Measurements from ENCODE around the gene MAFG. TPM values are rescaled to one million over a fixed set of nuclear protein-coding genes. Genes with fewer than 3 reads are reported as not detected.
A peak's percentile ranks its signal among the peaks of the same experiment; 100 is the strongest.

Gene MAFG
- total RNA-seq, 1 experiment from 2014 or later = 29.0 TPM

DNA sequence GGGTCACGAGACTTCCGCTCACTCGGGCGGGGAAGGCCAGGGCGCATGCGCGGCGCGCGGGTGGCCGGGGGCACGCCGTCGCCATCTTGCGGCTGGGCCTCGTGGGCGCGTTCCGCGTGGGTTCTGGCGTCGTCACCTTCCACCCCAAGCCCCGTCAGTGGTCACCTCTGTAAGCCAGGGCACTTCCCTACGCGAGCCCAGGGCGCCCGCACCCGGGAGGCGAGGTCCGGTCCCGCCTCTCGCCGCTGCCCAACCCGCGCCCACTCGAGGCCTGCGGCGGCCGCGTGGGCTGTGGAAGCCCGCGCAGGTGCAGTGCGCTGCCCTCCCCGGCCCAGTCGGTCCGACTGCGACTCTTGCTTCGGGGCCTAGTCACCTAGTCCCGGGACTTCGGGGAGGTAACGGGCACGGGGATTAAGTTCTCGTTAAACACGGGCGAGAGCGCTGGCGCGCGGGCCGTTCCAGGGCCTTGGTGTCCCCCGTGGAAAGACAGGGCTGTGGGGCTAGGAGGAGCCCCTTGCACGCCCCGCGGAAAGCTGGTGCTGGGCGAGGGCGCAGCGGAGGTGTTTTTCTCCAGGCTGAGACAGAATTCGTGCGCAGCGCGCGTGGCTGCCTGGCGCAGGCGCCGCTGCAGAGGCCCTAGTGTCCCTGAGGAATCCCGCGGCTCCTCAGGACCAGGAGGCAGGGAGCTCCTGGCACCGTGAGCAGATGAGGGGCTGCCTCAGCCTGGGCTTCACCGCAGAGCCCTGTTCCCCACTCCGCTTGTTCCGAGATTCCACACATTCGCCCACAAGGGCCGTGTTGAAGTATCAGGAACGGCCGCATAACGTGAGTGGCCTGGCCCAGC is 55.9 kb downstream of the MAFG start:
- Histone ChIP-seq H3K27me3 (no peaks in the 10 kb centered on the region), H3K4me1 (peaks cover 7% of the 10 kb centered on the region), H3K27ac (peak overlapping the region; percentile 91), H3K36me3 (peaks cover 22% of the 10 kb centered on the region), H3K9me3 (replicated peaks) (no peaks in the 10 kb centered on the region), H3K4me3 (peak overlapping the region; percentile 83)
- DNase-seq = peak; percentile 97 to 98

- no peaks in the 10 kb centered on the region for H3K27me3 ChIP-seq
- no peaks in the 10 kb centered on the region for H3K9me3 ChIP-seq (replicated peaks)
- H3K27ac ChIP-seq = peak within 1 kb of the TSS; percentile 91
- DNase-seq = no peak
- H3K4me1 ChIP-seq = peaks cover 7% of the 10 kb centered on the region
- peak within 1 kb of the TSS; percentile 83 for H3K4me3 ChIP-seq
- peaks cover 22% of the 10 kb centered on the region for H3K36me3 ChIP-seq
Measured at GRCh38 chr17:81870981-81871386, 56.6 kb downstream of the MAFG start, which contains the start of gene ARHGDIA. Gene ARHGDIA (minus strand): TSS chr17:81871337. CDS start chr17:81869930, 1,407 bp downstream.

DNA sequence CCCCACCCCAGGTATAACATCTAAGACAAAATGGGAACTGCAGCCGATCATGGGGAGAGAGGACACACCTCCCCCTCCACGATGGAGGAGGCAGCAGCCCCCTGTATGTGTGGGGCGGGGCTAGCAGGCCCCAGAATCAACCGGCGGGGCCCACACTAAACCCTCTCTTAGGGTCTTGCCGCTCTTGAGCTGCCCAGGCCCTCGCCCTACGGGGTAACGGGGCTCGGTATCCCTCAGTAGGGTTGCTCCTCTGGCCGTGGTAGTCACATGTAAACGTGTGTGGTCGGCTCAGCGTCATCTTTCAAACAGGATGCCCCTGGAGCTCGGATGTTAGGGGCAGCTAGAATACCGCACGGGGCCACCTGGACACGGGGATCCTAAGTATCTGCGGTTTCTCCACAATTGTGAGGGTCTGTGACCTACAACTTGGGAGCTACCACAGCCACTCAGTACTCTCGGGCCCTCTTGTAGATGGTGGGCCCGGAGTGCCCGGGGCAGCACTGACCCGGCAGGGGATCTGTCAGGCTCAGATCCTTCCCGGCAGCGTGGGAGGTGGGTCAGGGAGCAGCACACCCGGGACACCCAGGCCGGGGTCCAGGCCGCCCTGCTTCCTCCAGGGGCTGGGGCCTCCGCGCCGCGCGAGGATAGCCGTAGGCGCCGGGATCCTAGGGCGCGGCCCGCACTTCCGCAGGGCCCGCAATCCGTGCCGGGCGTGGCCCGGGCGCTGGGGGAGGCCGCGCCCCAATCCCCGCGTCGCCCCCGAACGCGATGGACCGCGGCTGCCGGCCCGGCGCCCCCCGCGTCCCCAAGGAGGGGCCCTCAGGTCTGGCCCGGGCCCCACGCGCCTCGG is 57.2 kb downstream of the MAFG start:
- H3K36me3 ChIP-seq = peaks cover 22% of the 10 kb centered on the region
- peak overlapping the region; percentile 83 for H3K4me3 ChIP-seq
- peak overlapping the region; percentile 54 for H3K27ac ChIP-seq
- DNase-seq = peak; percentile 62 to 69
- H3K27me3 ChIP-seq = no peaks in the 10 kb centered on the region
- H3K4me1 ChIP-seq = peaks cover 7% of the 10 kb centered on the region
- H3K9me3 ChIP-seq (replicated peaks) = no peaks in the 10 kb centered on the region

DNA sequence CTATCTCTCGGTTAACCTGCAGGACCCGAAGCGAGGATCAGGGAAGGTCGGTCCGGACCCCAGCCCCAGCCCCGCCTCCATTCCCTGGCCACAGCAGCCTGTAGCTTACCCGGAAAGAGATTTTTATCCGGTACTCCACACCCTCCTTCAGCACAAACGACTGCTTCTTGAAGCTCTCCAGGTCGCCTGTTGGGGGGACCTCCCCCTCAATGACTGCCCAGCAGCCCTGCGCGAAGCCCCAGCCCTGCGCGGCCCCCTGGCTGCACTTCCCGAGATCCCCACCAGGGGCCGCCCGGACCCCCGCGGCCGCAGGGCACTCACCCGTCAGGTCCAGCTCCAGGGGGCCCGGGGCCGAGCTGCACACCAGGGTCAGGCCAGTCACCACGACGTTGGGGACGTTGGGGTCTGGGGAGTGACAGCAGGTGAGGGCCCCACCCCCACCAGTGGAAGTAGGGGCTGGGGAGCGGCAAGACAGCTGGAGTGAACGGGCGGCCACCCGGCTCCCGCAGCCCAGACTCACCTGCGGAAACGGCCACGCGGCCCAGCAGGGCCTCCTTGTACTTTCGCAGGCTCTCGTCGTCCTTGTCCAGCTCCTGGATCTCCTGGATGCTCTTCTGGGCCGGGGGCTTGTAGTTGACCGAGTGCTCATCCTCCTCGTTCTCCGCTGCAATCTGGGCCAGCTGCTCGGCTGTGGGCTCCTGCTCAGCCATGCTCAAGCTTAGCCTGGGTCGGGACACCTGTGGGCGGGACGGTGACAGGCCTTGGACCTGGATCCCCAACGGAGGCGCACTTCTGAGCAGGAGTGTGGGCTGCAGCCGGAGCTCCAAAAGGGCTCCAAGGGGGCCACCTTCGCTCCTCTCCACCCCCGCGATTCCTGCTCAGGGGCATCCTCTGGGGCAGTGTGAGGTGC is 58.1 kb downstream of the MAFG start:
- no peaks in the 10 kb centered on the region for H3K27me3 ChIP-seq
- no peak overlapping the region for H3K27ac ChIP-seq
- peak overlapping the region; percentile 83 for H3K4me3 ChIP-seq
- DNase-seq = peak; percentile 43 to 54
- H3K4me1 ChIP-seq = peaks cover 7% of the 10 kb centered on the region
- peaks cover 22% of the 10 kb centered on the region for H3K36me3 ChIP-seq
- no peaks in the 10 kb centered on the region for H3K9me3 ChIP-seq (replicated peaks)

DNA sequence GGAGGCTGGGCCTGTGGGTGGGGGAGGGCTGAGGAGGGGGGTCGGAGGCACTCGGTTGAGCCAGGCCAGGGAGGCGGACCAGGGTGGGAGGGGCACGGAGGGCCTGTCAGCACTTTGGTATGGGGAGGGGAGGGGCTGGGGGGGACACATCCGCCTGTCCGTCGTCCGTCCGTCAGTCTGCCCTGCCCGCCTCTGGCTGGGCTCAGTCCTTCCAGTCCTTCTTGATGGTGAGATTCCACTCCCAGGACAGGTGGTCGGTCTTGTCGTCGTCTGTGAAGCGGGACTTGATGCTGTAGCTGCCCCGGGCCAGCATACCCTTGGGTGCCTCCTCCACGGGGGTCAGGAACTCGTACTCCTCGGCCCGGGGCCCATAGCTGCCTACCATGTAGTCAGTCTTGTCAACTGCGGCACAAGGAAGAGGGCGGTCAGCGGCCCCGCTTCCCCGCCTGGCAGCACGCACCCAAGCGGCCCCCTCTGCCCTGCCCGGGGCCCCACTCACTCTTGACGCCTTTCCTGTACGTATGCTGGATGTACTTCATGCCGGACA is 58.8 kb downstream of the MAFG start:
- Histone ChIP-seq H3K9me3 (replicated peaks) (no peaks in the 10 kb centered on the region), H3K4me1 (peaks cover 7% of the 10 kb centered on the region), H3K27me3 (no peaks in the 10 kb centered on the region), H3K27ac (no peak overlapping the region), H3K4me3 (no peak overlapping the region), H3K36me3 (peaks cover 22% of the 10 kb centered on the region)
- DNase-seq = peak; percentile 57 to 65

Other genes with a start within 250 kb of the MAFG start
- gene ARL16, start 243.9 kb downstream of the MAFG start, total RNA-seq (2014; rRNA removed; shearing (Covaris generic)) = 83.7 and 89.9 TPM in 2 replicates
- gene HGS, start 243.7 kb downstream of the MAFG start, total RNA-seq (2014; rRNA removed; shearing (Covaris generic)) = 88.6 and 103 TPM in 2 replicates
- gene MRPL12, start 224.4 kb downstream of the MAFG start, total RNA-seq (2014; rRNA removed; shearing (Covaris generic)) = 93.7 and 128 TPM in 2 replicates
- gene SLC25A10, start 215.5 kb downstream of the MAFG start, total RNA-seq (2014; rRNA removed; shearing (Covaris generic)) = 33.2 and 34.8 TPM in 2 replicates
- 0.04 TPM in 1 of 2 replicates, not detected in the other for gene GCGR, start 123.6 kb downstream of the MAFG start, total RNA-seq (2014; rRNA removed; shearing (Covaris generic))
- 130 and 146 TPM in 2 replicates for gene MCRIP1, start 94.4 kb downstream of the MAFG start, total RNA-seq (2014; rRNA removed; shearing (Covaris generic))
- not detected in 2 replicates for gene PPP1R27, start 92.7 kb downstream of the MAFG start, total RNA-seq (2014; rRNA removed; shearing (Covaris generic))
- 558 and 620 TPM in 2 replicates for gene P4HB, start 67.2 kb downstream of the MAFG start, total RNA-seq (2014; rRNA removed; shearing (Covaris generic))
- gene ARHGDIA, start 56.4 kb downstream of the MAFG start, total RNA-seq (2014; rRNA removed; shearing (Covaris generic)) = 201 and 216 TPM in 2 replicates
- 512 and 516 TPM in 2 replicates for gene ALYREF, start 36.1 kb downstream of the MAFG start, total RNA-seq (2014; rRNA removed; shearing (Covaris generic))
- gene ANAPC11, start 36.0 kb downstream of the MAFG start, total RNA-seq (2014; rRNA removed; shearing (Covaris generic)) = 266 and 312 TPM in 2 replicates
- gene NPB, start 25.5 kb downstream of the MAFG start, total RNA-seq (2014; rRNA removed; shearing (Covaris generic)) = 3.8 and 4.9 TPM in 2 replicates
- gene PCYT2, start 16.3 kb downstream of the MAFG start, total RNA-seq (2014; rRNA removed; shearing (Covaris generic)) = 30.2 and 33.0 TPM in 2 replicates
- gene SIRT7, start 9.6 kb downstream of the MAFG start, total RNA-seq (2014; rRNA removed; shearing (Covaris generic)) = 20.1 and 23.5 TPM in 2 replicates
- gene PYCR1, start 9.6 kb upstream of the MAFG start, total RNA-seq (2014; rRNA removed; shearing (Covaris generic)) = 152 and 159 TPM in 2 replicates
- gene MYADML2, start 19.5 kb upstream of the MAFG start, total RNA-seq (2014; rRNA removed; shearing (Covaris generic)) = 0.81 and 0.85 TPM in 2 replicates
- gene NOTUM, start 33.5 kb upstream of the MAFG start, total RNA-seq (2014; rRNA removed; shearing (Covaris generic)) = 1.8 and 3.3 TPM in 2 replicates
- 40.6 and 42.6 TPM in 2 replicates for gene ASPSCR1, start 49.9 kb upstream of the MAFG start, total RNA-seq (2014; rRNA removed; shearing (Covaris generic))
- gene CENPX, start 95.1 kb upstream of the MAFG start, total RNA-seq (2014; rRNA removed; shearing (Covaris generic)) = 116 and 136 TPM in 2 replicates
- gene LRRC45, start 95.6 kb upstream of the MAFG start, total RNA-seq (2014; rRNA removed; shearing (Covaris generic)) = 17.3 and 21.3 TPM in 2 replicates
- gene RAC3, start 103.9 kb upstream of the MAFG start, total RNA-seq (2014; rRNA removed; shearing (Covaris generic)) = 17.9 and 20.8 TPM in 2 replicates
- gene DCXR, start 110.0 kb upstream of the MAFG start, total RNA-seq (2014; rRNA removed; shearing (Covaris generic)) = 110 and 112 TPM in 2 replicates
- gene RFNG, start 124.1 kb upstream of the MAFG start, total RNA-seq (2014; rRNA removed; shearing (Covaris generic)) = 21.8 and 26.5 TPM in 2 replicates
- gene GPS1, start 124.2 kb upstream of the MAFG start, total RNA-seq (2014; rRNA removed; shearing (Covaris generic)) = 168 and 176 TPM in 2 replicates
- 112 and 126 TPM in 2 replicates for gene DUS1L, start 138.1 kb upstream of the MAFG start, total RNA-seq (2014; rRNA removed; shearing (Covaris generic))
- 141 and 151 TPM in 2 replicates for gene FASN, start 170.5 kb upstream of the MAFG start, total RNA-seq (2014; rRNA removed; shearing (Covaris generic))

All from SJCRH30 (cell line).